ENCODE data around the gene RAET1G. TPM values are rescaled to one million over a fixed set of nuclear protein-coding genes. Genes with fewer than 3 reads are reported as not detected.

The RAET1G gene
- total RNA-seq, 4 donors from 2014 or later = not detected

DNA sequence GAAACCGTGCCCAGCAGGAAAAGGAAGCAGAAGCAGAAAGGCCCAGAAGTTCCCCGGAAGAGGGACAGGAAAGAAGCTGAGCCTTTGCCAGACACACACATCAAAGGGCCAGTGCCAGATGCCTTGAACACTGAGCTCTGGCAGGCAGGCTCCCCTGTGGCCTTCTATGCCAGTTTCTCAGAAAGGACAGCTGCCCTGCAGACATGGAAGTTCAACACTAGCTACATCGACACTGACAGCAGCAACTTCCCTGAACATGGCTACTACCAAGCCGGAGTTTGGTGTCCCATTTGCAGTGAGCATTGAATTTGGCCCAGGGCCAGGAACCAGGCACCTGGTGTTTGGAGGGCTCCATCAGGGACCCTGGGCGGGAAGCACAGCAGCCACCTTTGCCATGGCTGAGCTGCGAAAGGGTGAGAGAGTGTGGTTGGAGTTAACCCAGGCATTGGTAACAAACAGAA is 17.0 kb downstream of the RAET1G start:
- Histone ChIP-seq H3K27me3 (no peaks in the 10 kb centered on the region), H3K4me3 (no peak overlapping the region), H3K9me3 (peaks cover 0 to 12% of the 10 kb centered on the region in 2 donors), H3K36me3 (no peaks in the 10 kb centered on the region), H3K27ac (no peak overlapping the region), H3K4me1 (no peaks in the 10 kb centered on the region)
- TF ChIP-seq CTCF (IDR thresholded peaks at IDR 0.05) (no peak), POLR2A (IDR thresholded peaks at IDR 0.05) (no peak), EP300 (IDR thresholded peaks at IDR 0.05; ENCODE audit: low read depth) (no peak), POLR2AphosphoS5 (IDR thresholded peaks at IDR 0.05) (no peak)
- WGBS, 2 donors (ENCODE audit: low coverage in 1 of 2) = 83% methylated on average over 6 of the region's 6 CpGs; no CpG with 5 or more reads in 1 of the 2 donors
- no peak for DNase-seq
- intact Hi-C loops (cut with DNase I; ENCODE audit: low total_unique reads) = no loop called here
- in situ Hi-C loops (cut with MboI; ENCODE audit: low pct_ligation_motif_present in 1 of 4, low pct_unique_long_range_greater_than_20kb in 1 of 4, low sequenced_read_pairs in 3 of 4) = no loop called here

GRCh38 chr6:149905371-149905910 is 17.5 kb downstream of the RAET1G start:
- 88% methylated on average over 16 of the region's 18 CpGs; no CpG with 5 or more reads in 1 of the 2 donors for WGBS, 2 donors (ENCODE audit: low coverage in 1 of 2)
- Histone ChIP-seq H3K27me3 (no peaks in the 10 kb centered on the region), H3K4me1 (no peaks in the 10 kb centered on the region), H3K36me3 (no peaks in the 10 kb centered on the region), H3K27ac (no peak overlapping the region), H3K4me3 (no peak overlapping the region), H3K9me3 (peaks cover 0 to 12% of the 10 kb centered on the region in 2 donors)
- intact Hi-C loops (cut with DNase I; ENCODE audit: low total_unique reads) = no loop called here
- DNase-seq = no peak
- TF ChIP-seq CTCF (IDR thresholded peaks at IDR 0.05) (no peak), EP300 (IDR thresholded peaks at IDR 0.05; ENCODE audit: low read depth) (no peak), POLR2AphosphoS5 (IDR thresholded peaks at IDR 0.05) (no peak), POLR2A (IDR thresholded peaks at IDR 0.05) (no peak)
- in situ Hi-C loops (cut with MboI; ENCODE audit: low pct_ligation_motif_present in 1 of 4, low pct_unique_long_range_greater_than_20kb in 1 of 4, low sequenced_read_pairs in 3 of 4) = no loop called here

- no peaks in the 10 kb centered on the region for H3K27me3 ChIP-seq
- H3K4me3 ChIP-seq = no peak overlapping the region
- peaks cover 0 to 12% of the 10 kb centered on the region in 2 donors for H3K9me3 ChIP-seq
- no peaks in the 10 kb centered on the region for H3K4me1 ChIP-seq
- in situ Hi-C loops (cut with MboI; ENCODE audit: low pct_ligation_motif_present in 1 of 4, low pct_unique_long_range_greater_than_20kb in 1 of 4, low sequenced_read_pairs in 3 of 4) (no loop called here), intact Hi-C loops (cut with DNase I; ENCODE audit: low total_unique reads) (no loop called here)
- DNase-seq = no peak
- H3K27ac ChIP-seq = no peak overlapping the region
- H3K36me3 ChIP-seq = no peaks in the 10 kb centered on the region
- no peak for TF ChIP-seq CTCF (IDR thresholded peaks at IDR 0.05)
- TF ChIP-seq POLR2AphosphoS5 (IDR thresholded peaks at IDR 0.05) = no peak
- no peak for TF ChIP-seq EP300 (IDR thresholded peaks at IDR 0.05; ENCODE audit: low read depth)
- no peak for TF ChIP-seq POLR2A (IDR thresholded peaks at IDR 0.05)
- WGBS, 2 donors (ENCODE audit: low coverage in 1 of 2) = 60 to 85% methylated on average over 1 to 13 of the region's 13 CpGs
These were observed 18.1 kb downstream of the RAET1G start for GRCh38 chr6:149904661-149905370.

DNA sequence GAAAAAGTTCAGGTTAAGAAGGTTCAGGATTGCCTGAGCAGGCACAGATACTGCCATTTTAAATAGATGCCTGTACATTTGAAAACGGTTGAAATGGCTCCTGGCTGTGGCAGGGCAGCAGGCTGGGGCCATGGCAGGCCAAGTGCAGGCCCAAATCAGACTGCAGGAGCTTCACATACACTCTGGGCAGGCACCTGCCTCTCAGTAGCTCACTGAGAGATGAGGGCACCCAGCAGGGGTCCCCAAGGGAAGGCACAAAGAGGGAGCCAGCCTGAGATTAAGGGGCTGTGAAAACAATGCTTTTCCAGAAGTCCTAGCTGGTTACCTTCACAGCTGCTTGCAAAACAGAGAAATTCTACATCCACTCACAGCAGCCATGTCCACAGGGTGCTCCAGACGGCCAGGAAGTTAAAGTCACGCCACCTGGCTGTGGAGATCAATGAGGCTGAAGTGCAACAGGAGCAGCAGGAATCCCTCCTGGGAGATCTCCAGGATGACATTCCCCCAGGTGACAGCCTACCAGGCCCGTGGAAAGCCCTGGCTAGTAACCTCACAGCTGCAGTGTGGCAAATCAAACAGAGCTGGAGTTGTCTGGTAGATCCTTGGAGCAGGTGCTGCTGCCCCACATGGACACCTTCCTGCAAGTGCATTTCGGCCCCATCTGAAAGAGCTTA is 18.8 kb downstream of the RAET1G start:
- Histone ChIP-seq H3K27ac (no peak overlapping the region), H3K27me3 (no peaks in the 10 kb centered on the region), H3K4me3 (no peak overlapping the region), H3K9me3 (peaks cover 0 to 12% of the 10 kb centered on the region in 2 donors), H3K36me3 (no peaks in the 10 kb centered on the region), H3K4me1 (no peaks in the 10 kb centered on the region)
- intact Hi-C loops (cut with DNase I; ENCODE audit: low total_unique reads) (no loop called here), in situ Hi-C loops (cut with MboI; ENCODE audit: low pct_ligation_motif_present in 1 of 4, low pct_unique_long_range_greater_than_20kb in 1 of 4, low sequenced_read_pairs in 3 of 4) (no loop called here)
- 71% methylated on average over 5 of the region's 5 CpGs; no CpG with 5 or more reads in 1 of the 2 donors for WGBS, 2 donors (ENCODE audit: low coverage in 1 of 2)
- TF ChIP-seq CTCF (IDR thresholded peaks at IDR 0.05) (no peak), POLR2AphosphoS5 (IDR thresholded peaks at IDR 0.05) (no peak), EP300 (IDR thresholded peaks at IDR 0.05; ENCODE audit: low read depth) (no peak), POLR2A (IDR thresholded peaks at IDR 0.05) (no peak)
- DNase-seq = no peak
